22Rv1 (cell line): Measurements from ENCODE around the gene TUBGCP2.
A peak's percentile ranks its signal among the peaks of the same experiment; 100 is the strongest.

Source experiments
- ZFX ChIP-seq: fragments of 450-650 bp; IDR thresholded peaks from 2 replicates; pipeline ENCODE4 v1.6.1; 2017; ENCODE audit warnings: antibody characterized with exemption, borderline replicate concordance
- TF ChIP-seq, protein P1 (sequence below): fragments of 450-650 bp; IDR thresholded peaks from 2 replicates; pipeline ENCODE4 v1.5.1; 2017; ENCODE audit warnings: mild to moderate bottlenecking

DNA sequence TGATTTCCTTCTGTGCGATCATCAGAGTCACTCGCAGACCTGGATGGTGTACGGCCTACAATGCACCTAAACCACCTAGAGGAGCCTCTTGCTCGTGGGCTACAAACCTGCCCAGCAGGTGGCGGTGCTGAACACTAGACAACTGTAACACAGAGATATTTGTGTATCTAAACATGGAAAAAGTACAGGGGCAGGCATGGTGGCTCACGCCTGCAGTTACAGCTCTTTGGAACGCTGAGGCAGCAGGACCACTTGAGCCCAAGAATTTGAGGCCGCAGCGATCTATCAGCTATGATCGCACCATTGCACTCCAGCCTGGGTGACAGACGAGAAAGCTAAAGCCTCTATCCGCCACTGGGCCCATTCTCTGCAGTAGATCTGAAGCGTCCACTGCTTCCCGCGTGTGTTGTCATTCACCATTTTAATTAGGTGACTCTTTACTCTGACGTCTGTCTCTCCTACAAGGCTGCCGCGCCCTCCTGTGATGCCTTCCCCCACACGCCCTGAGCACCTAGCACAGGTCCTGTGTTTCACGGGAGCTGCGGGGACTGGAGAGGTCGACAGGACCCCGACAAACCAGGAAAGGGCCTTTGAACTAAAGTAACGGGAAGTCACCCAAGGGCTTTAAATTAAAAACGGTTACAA lies 774 bp downstream of the TUBGCP2 start:
- TF ChIP-seq, protein P1, sequence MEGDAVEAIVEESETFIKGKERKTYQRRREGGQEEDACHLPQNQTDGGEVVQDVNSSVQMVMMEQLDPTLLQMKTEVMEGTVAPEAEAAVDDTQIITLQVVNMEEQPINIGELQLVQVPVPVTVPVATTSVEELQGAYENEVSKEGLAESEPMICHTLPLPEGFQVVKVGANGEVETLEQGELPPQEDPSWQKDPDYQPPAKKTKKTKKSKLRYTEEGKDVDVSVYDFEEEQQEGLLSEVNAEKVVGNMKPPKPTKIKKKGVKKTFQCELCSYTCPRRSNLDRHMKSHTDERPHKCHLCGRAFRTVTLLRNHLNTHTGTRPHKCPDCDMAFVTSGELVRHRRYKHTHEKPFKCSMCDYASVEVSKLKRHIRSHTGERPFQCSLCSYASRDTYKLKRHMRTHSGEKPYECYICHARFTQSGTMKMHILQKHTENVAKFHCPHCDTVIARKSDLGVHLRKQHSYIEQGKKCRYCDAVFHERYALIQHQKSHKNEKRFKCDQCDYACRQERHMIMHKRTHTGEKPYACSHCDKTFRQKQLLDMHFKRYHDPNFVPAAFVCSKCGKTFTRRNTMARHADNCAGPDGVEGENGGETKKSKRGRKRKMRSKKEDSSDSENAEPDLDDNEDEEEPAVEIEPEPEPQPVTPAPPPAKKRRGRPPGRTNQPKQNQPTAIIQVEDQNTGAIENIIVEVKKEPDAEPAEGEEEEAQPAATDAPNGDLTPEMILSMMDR: peak; percentile 89
- TF ChIP-seq ZFX: no peak
